SU-DHL-6 (cell line): ENCODE data around the gene IL10RB.

Experiments used
- EZH2phosphoT487 ChIP-seq: fragments of 200-600 bp; sonication (generic), shearing (Covaris generic); conservative IDR thresholded peaks from 2 replicates; pipeline ENCODE4 v1.6.1; 2018; ENCODE audit warnings: mild to moderate bottlenecking, antibody characterized with exemption, low read length, moderate library complexity, mixed read lengths
- TF ChIP-seq, protein P1 (sequence below): fragments of 200-600 bp; sonication (generic); IDR thresholded peaks from one replicate; pipeline ENCODE4 v1.5.1; 2017; ENCODE audit warnings: antibody characterized with exemption, mild to moderate bottlenecking, low read length, moderate library complexity; ENCODE audit not compliant: insufficient read depth, poor library complexity, severe bottlenecking

DNA sequence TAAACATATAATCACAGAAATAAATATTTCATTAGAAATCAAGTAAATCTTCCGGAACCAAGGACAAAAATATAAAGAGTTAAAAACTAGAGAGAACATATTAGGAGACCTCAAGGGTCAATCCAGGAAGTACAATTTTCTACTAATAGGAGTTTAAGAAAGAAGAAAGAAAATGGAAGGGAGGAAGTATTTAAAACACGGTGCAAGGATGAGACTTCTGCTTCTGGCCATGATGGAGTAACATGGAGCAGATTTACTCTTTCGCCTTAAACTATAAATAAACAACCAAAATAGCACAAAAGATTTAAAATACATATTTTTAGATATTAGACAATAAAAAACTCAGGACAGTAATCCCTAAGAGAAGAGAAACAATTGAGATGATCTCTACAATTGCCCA is 46.0 kb downstream of the IL10RB start:
- TF ChIP-seq, protein P1, sequence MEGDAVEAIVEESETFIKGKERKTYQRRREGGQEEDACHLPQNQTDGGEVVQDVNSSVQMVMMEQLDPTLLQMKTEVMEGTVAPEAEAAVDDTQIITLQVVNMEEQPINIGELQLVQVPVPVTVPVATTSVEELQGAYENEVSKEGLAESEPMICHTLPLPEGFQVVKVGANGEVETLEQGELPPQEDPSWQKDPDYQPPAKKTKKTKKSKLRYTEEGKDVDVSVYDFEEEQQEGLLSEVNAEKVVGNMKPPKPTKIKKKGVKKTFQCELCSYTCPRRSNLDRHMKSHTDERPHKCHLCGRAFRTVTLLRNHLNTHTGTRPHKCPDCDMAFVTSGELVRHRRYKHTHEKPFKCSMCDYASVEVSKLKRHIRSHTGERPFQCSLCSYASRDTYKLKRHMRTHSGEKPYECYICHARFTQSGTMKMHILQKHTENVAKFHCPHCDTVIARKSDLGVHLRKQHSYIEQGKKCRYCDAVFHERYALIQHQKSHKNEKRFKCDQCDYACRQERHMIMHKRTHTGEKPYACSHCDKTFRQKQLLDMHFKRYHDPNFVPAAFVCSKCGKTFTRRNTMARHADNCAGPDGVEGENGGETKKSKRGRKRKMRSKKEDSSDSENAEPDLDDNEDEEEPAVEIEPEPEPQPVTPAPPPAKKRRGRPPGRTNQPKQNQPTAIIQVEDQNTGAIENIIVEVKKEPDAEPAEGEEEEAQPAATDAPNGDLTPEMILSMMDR = no peak
- no peak for TF ChIP-seq EZH2phosphoT487
